GM12891 (cell line): ENCODE data around the gene PBX2.

ENCODE experiments used
- PAX5 ChIP-seq: IDR thresholded peaks from 2 replicates; pipeline ENCODE4 v1.6.1; 2011; ENCODE audit warnings: low read length, moderate library complexity, mild to moderate bottlenecking; ENCODE audit not compliant: insufficient read depth, severe bottlenecking
- POLR2A ChIP-seq: IDR thresholded peaks from 2 replicates; pipeline ENCODE4 v1.6.1; 2011; ENCODE audit warnings: low read depth, low read length, control low read depth
- POLR2AphosphoS5 ChIP-seq: IDR thresholded peaks from 2 replicates; pipeline ENCODE4 v1.6.1; 2011; ENCODE audit warnings: low read depth, low read length, control low read depth
- POU2F2 ChIP-seq: IDR thresholded peaks from 2 replicates; pipeline ENCODE4 v1.6.1; 2011; ENCODE audit warnings: low read depth, mild to moderate bottlenecking, control low read depth, low read length, moderate library complexity
- SPI1 ChIP-seq: IDR thresholded peaks from 2 replicates; pipeline ENCODE4 v1.6.1; 2011; ENCODE audit warnings: low read depth, low read length, control low read depth
- TAF1 ChIP-seq: IDR thresholded peaks from 2 replicates; pipeline ENCODE4 v1.6.1; 2011; ENCODE audit warnings: low read depth, low read length, control low read depth

- no peak for TF ChIP-seq POLR2A
- TF ChIP-seq POLR2AphosphoS5: no peak
- TF ChIP-seq TAF1: no peak
- TF ChIP-seq SPI1: no peak
- TF ChIP-seq PAX5: no peak
- TF ChIP-seq POU2F2: no peak
These were observed 26.3 kb upstream of the PBX2 start for GRCh38 chr6:32216285-32216684.
